ENCODE results near the gene INPP5A.

The INPP5A gene

DNA sequence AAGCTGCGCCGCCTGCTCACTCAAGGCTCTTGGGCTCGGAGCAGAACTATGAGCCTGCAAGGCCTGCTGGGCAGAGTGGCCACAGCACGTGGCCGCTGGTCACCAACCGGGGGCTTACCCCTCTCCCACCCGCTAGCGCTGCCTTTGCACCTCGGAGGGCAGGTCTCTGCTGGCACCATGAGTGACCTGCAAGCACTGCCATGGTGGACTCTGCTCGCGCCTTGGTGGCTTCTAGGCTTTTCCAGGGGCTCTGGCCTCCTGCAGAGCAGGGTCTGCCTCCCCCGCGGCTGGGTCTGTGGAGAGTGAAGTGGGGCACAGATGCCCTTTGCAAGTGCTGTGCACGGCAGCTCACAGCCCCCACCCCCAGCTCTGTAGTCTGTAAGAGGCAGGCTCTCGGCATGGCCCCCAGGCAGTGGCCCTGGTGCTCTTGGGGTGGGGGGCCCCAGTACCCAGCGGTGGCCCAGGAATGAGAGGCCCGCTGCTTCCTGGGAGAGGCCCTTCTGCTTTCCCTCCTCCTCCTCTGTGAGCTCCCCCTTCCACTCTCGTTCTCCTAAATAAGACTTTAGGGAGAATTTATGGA is 119.6 kb downstream of the INPP5A start:
- DNase-seq (ENCODE audit: low read depth, low spot score) = no peak
- ChIA-PET POLR2A (no interaction called here), CTCF (interaction anchor here (1.0 to 4.8 kb wide), 5 partner anchors 10 to 283 kb away, joined by 3 to 32 read pairs (median 4); no protein-coding TSS in a partner anchor)
- TF ChIP-seq CTCF (IDR thresholded peaks at IDR 0.05; ENCODE audit: insufficient read depth, low read length, missing control alignments) = no peak
- no peak overlapping the region for H3K4me3 ChIP-seq (ENCODE audit: low read depth, low read length)

- CTCF ChIA-PET = interaction anchor here (1.0 to 4.8 kb wide), 3 partner anchors 10 to 195 kb away, joined by 4 to 32 read pairs (median 4); no protein-coding TSS in a partner anchor
- no peak for TF ChIP-seq CTCF (IDR thresholded peaks at IDR 0.05; ENCODE audit: insufficient read depth, low read length, missing control alignments)
- POLR2A ChIA-PET = no interaction called here
Measured at GRCh38 chr10:132657748-132658147, 120.2 kb downstream of the INPP5A start.

GRCh38 chr10:132658546-132659205 is 121.1 kb downstream of the INPP5A start:
- H3K4me3 ChIP-seq (ENCODE audit: low read depth, low read length) = no peak overlapping the region
- CTCF ChIA-PET = no interaction called here
- POLR2A ChIA-PET = no interaction called here
- TF ChIP-seq CTCF (IDR thresholded peaks at IDR 0.05; ENCODE audit: insufficient read depth, low read length, missing control alignments) = no peak
- DNase-seq (ENCODE audit: low read depth, low spot score) = no peak

More at GRCh38 chr10:132657748-132658147, 120.2 kb downstream of the INPP5A start:
- no peak for DNase-seq (ENCODE audit: low read depth, low spot score)
- H3K4me3 ChIP-seq (ENCODE audit: low read depth, low read length) = no peak overlapping the region

GRCh38 chr10:132659206-132660091 is 121.9 kb downstream of the INPP5A start:
- no peak for TF ChIP-seq CTCF (IDR thresholded peaks at IDR 0.05; ENCODE audit: insufficient read depth, low read length, missing control alignments)
- CTCF ChIA-PET = interaction anchor here (1.6 kb wide), 1 partner anchor 7 kb away, joined by 4 read pairs; no protein-coding TSS in a partner anchor

GRCh38 chr10:132660385-132660784 is 122.8 kb downstream of the INPP5A start:
- no peak for DNase-seq (ENCODE audit: low read depth, low spot score)
- POLR2A ChIA-PET = no interaction called here
- CTCF ChIA-PET = interaction anchor here (1.6 kb wide), 1 partner anchor 8 kb away, joined by 4 read pairs; no protein-coding TSS in a partner anchor
- TF ChIP-seq CTCF (IDR thresholded peaks at IDR 0.05; ENCODE audit: insufficient read depth, low read length, missing control alignments) = no peak
- no peak overlapping the region for H3K4me3 ChIP-seq (ENCODE audit: low read depth, low read length)

More at GRCh38 chr10:132659206-132660091, 121.9 kb downstream of the INPP5A start:
- POLR2A ChIA-PET = no interaction called here
- H3K4me3 ChIP-seq (ENCODE audit: low read depth, low read length) = no peak overlapping the region
- no peak for DNase-seq (ENCODE audit: low read depth, low spot score)
